ENCODE results near the gene NSUN3. TPM values are rescaled to one million over a fixed set of nuclear protein-coding genes. Genes with fewer than 3 reads are reported as not detected.

The NSUN3 gene
- total and polyA plus RNA-seq, 11 donors, result 2.9 to 11.2 (median 7.2) TPM

DNA sequence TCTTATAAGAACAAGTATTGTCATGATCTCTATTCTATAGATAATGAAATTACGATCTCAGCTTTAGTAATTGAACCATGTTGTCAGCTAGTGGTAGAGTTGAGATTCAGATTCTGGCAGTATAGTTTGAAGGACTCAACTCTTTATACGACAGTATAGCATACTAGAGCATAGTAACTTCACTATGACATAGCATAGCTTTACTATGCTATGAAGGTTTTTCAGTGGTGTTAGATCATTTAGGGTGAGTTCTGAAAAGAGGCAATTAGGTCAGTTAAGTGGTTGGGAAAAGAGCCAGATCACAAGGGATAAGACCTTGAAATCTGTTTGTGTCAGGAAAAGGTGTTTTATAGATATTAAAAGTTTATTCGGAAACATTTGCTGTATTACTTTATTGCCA lies 42.6 kb upstream of the NSUN3 start:
- ATAC-seq (no peak), DNase-seq (no peak)
- H3K27me3 ChIP-seq, result no peaks in the 10 kb centered on the region

GRCh38 chr3:94024385-94024784 lies 38.5 kb upstream of the NSUN3 start:
- Histone ChIP-seq H3K36me3 (peaks cover 0 to 7% (median 0%) of the 10 kb centered on the region in 9 donors), H3K27me3 (no peaks in the 10 kb centered on the region), H3K9me3 (no peaks in the 10 kb centered on the region), H3K4me3 (peak overlapping the region in 1 of 12 donors; percentile 11), H3K27ac (peak overlapping the region in 2 of 12 donors; percentile 1 to 10), H3K4me1 (peaks cover 0 to 22% (median 0%) of the 10 kb centered on the region in 12 donors)
- DNase-seq (no peak), ATAC-seq (no peak)
- intact Hi-C loops (cut with DNase I), result no loop called here
- 68 to 80% (median 72%) methylated on average over 3 of the region's 3 CpGs for whole genome bisulfite sequencing, 4 donors
- no peak for TF ChIP-seq POLR2A (IDR thresholded peaks at IDR 0.05)
- no peak for TF ChIP-seq CTCF (IDR thresholded peaks at IDR 0.05)

More for the DNA sequence above, 42.6 kb upstream of the NSUN3 start:
- TF ChIP-seq POLR2A (IDR thresholded peaks at IDR 0.05) (no peak), CTCF (IDR thresholded peaks at IDR 0.05) (no peak)
- Histone ChIP-seq H3K4me3 (no peak overlapping the region), H3K9me3 (no peaks in the 10 kb centered on the region), H3K4me1 (peaks cover 0 to 8% (median 0%) of the 10 kb centered on the region in 12 donors), H3K36me3 (peaks cover 0 to 7% (median 0%) of the 10 kb centered on the region in 9 donors), H3K27ac (no peak overlapping the region)
- 67 to 76% (median 71%) methylated on average over 3 of the region's 3 CpGs for WGBS, 4 donors
- intact Hi-C loops (cut with DNase I), result no loop called here

DNA sequence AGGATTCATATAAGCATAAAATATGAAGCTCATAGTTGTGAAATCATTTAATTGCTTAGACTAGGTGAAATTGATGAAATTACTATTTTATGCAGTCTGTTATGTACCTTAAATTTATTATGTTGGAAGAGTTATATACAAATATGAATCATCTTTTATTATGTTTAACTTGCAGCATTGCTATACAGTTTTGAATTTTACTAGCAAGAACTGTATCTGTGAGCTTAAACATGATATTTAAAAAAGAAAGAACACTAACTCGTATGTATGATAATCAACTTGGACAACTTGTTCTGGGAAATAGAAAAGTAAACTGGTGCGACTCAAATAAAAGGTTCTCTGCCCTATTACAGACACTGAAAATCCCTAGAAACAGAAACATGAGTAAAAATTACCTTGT lies 36.2 kb upstream of the NSUN3 start:
- intact Hi-C loops (cut with DNase I), result loop anchor here in 1 of 10 donors (5.0 kb wide), 1 partner anchor 36 kb away; the partner anchor contains the start of genes DHFR2 and NSUN3
- no peak overlapping the region for H3K27ac ChIP-seq
- H3K4me1 ChIP-seq, result peaks cover 0 to 14% (median 0%) of the 10 kb centered on the region in 12 donors
- H3K4me3 ChIP-seq, result no peak overlapping the region
- H3K36me3 ChIP-seq, result peaks cover 0 to 7% (median 0%) of the 10 kb centered on the region in 9 donors
- no peaks in the 10 kb centered on the region for H3K27me3 ChIP-seq
- DNase-seq (no peak), ATAC-seq (no peak)
- WGBS, 4 donors, result 76 to 94% (median 83%) methylated on average over 2 of the region's 2 CpGs
- no peaks in the 10 kb centered on the region for H3K9me3 ChIP-seq
- TF ChIP-seq POLR2A (IDR thresholded peaks at IDR 0.05) (no peak), CTCF (IDR thresholded peaks at IDR 0.05) (no peak)

GRCh38 chr3:94028093-94028837 lies 34.6 kb upstream of the NSUN3 start, which contains the start of gene STX19:
Gene STX19, minus strand, starts transcription at chr3:94028597. Its CDS starts 13,328 bp downstream, at chr3:94015269.
- H3K4me3 ChIP-seq, result peak within 1 kb of the TSS in 6 of 12 donors; percentile 13 to 40 (median 24)
- 44 to 52% (median 49%) methylated on average over 8 of the region's 8 CpGs for WGBS, 4 donors
- intact Hi-C loops (cut with DNase I), result loop anchor here in 1 of 10 donors (5.0 kb wide), 1 partner anchor 34 kb away; the partner anchor contains the start of genes DHFR2 and NSUN3
- DNase-seq (no peak), ATAC-seq (no peak)
- H3K27me3 ChIP-seq, result no peaks in the 10 kb centered on the region
- H3K36me3 ChIP-seq, result no peaks in the 10 kb centered on the region
- H3K9me3 ChIP-seq, result no peaks in the 10 kb centered on the region
- H3K27ac ChIP-seq, result no peak within 1 kb of the TSS
- peaks cover 0 to 14% (median 0%) of the 10 kb centered on the region in 12 donors for H3K4me1 ChIP-seq
- TF ChIP-seq CTCF (IDR thresholded peaks at IDR 0.05) (no peak), POLR2A (IDR thresholded peaks at IDR 0.05) (no peak)

All from heart left ventricle (tissue), 16 donors.